ENCODE data around the gene UBE2E1. TPM values are rescaled to one million over a fixed set of nuclear protein-coding genes. Genes with fewer than 3 reads are reported as not detected.
"Not testable (repeated sequence)": the region's sequence is repeated elsewhere in the genome, so short reads cannot be mapped to it uniquely, and the experiment has no call there.

Gene UBE2E1
- total RNA-seq, 2 experiments from 2014 or later = 54.0 to 54.9 TPM

DNA sequence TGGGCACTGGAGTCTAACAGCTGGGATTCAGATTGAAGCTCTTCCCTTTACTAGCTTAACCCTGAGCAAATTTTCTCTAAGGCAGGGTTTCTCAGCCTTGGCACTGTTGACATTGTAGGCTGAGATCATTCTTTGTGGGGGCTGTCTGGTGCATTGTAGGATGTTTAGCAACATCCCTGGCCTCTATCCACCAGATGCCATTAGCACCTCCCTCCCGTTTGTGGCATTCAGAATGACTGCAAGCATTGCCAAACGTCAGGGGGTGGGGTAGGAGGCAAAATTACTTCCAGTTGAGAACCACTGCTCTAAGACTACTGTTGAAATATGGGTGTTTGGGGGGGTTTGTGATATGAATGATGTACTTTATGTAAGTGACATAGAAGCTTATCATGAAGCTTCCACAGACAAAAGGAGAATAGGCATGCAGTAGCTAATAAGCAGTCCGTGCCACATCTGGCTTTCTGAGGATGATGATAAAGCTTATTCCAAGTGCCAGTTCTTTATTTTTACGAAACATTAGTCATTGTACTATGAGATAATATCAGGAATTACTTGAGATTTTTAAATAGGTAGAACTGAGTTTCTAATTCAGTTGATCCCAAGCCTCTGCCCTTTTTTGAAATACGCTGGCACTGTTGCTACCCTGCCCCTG is 71.7 kb downstream of the UBE2E1 start:
- H3K4me3 Mint-ChIP-seq = no peak overlapping the region
- CTCF ChIA-PET = interaction anchor here (1.2 to 1.7 kb wide), 2 partner anchors 9 to 12 kb away, joined by 5 to 7 read pairs; no protein-coding TSS in a partner anchor
- H3K27ac Mint-ChIP-seq = no peak overlapping the region
- POLR2A ChIA-PET = interaction anchor here (0.9 kb wide), 1 partner anchor 39 kb away, joined by 3 read pairs; the partner anchor contains the start of genes NKIRAS1 and RPL15
- peaks cover 14% of the 10 kb centered on the region for H3K4me1 Mint-ChIP-seq (ENCODE audit: low read depth)
- no peaks in the 10 kb centered on the region for H3K27me3 Mint-ChIP-seq (ENCODE audit: low read depth)
- no peak for DNase-seq
- H3K9me3 Mint-ChIP-seq (ENCODE audit: insufficient read depth) = no peaks in the 10 kb centered on the region
- no peak for ATAC-seq
- H3K36me3 Mint-ChIP-seq (ENCODE audit: low read depth) = peaks cover 9% of the 10 kb centered on the region

DNA sequence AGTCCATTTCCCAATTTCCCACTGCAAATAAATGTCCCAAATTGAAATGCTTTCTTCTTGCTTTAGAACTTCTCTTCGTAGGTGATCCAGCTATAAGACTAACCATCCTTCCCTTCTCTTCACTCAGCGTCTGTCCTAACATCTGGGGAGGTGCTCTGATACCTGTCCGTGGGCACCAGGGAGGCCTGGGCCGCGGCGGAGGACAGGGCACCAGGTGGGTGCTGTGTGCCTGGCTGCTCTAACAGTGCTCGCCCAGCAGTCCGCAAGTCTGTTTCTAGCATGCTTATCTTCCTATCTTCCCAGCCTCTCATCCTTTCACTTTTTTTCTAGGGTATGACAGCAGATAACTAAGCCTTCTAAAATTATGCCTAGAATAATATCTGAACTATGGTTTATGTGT is 73.7 kb downstream of the UBE2E1 start:
- Mint-ChIP-seq H3K27ac (no peak overlapping the region), H3K4me1 (ENCODE audit: low read depth) (peaks cover 14% of the 10 kb centered on the region), H3K27me3 (ENCODE audit: low read depth) (no peaks in the 10 kb centered on the region), H3K4me3 (no peak overlapping the region), H3K9me3 (ENCODE audit: insufficient read depth) (no peaks in the 10 kb centered on the region), H3K36me3 (ENCODE audit: low read depth) (peaks cover 9% of the 10 kb centered on the region)
- CTCF ChIA-PET = no interaction called here
- DNase-seq = no peak
- no peak for ATAC-seq
- POLR2A ChIA-PET = interaction anchor here (2.3 kb wide), 1 partner anchor 37 kb away, joined by 8 read pairs; the partner anchor contains the start of genes NKIRAS1 and RPL15

DNA sequence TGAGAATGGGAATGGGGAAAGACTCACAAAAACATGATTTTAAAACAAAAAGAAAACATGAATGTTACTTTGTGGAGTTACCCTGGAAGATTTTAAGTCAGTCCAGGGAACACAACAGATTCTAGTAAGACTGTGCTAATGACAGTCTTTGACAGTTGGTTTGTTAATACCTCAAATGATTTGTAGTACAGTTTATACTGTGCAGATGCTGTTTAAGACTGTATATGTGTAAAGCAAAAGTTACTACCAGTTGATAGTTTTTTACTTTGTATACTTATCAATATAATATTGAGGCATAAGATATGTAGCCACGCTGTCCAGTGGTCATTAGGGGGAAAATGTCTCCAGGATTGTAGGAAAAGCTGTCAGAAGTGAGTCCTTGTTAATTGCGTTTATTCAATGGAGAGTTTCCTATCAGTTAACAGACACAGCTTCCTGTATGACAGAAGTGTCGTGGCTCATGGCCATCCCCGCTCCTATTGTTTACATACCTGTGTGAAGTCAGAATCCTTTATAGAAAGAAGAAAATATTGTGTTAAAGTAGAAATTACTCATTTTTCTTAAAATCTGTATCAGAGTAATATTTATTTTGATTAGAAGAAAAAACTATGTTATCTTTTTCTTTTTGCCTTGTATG is 75.1 kb downstream of the UBE2E1 start:
- Mint-ChIP-seq H3K36me3 (ENCODE audit: low read depth) (peaks cover 9% of the 10 kb centered on the region), H3K27ac (no peak overlapping the region), H3K4me3 (no peak overlapping the region), H3K27me3 (ENCODE audit: low read depth) (no peaks in the 10 kb centered on the region), H3K4me1 (ENCODE audit: low read depth) (peaks cover 14% of the 10 kb centered on the region), H3K9me3 (ENCODE audit: insufficient read depth) (no peaks in the 10 kb centered on the region)
- ATAC-seq (no peak), DNase-seq (no peak)
- ChIA-PET POLR2A (interaction anchor here (2.3 kb wide), 1 partner anchor 36 kb away, joined by 8 read pairs; the partner anchor contains the start of genes NKIRAS1 and RPL15), CTCF (no interaction called here)

DNA sequence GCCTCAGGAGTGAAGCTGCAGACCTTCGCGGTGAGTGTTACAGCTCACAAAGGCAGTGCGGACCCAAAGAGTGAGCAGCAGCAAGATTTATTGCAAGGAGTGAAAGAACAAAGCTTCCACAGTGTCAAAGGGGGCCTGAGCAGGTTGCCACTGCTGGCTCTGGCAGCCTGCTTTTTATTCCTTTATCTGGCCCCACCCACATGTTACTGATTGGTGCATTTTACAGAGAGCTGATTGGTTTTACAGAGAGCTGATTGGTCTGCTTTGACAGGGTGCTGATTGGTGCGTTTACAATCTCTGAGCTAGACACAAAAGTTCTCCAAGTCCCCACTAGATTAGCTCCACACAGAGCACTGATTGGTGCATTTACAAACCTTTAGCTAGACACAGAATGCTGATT is 76.2 kb downstream of the UBE2E1 start:
- H3K36me3 Mint-ChIP-seq (ENCODE audit: low read depth); H3K27me3 Mint-ChIP-seq (ENCODE audit: low read depth); H3K9me3 Mint-ChIP-seq (ENCODE audit: insufficient read depth); CTCF ChIA-PET; ATAC-seq; DNase-seq: not testable (repeated sequence)
- POLR2A ChIA-PET = interaction anchor here (0.6 to 2.3 kb wide), 3 partner anchors 35 to 48 kb away, joined by 3 to 8 read pairs (median 3); partner anchors contain the start of genes NKIRAS1 and RPL15
- H3K4me1 Mint-ChIP-seq (ENCODE audit: low read depth) = peaks cover 14% of the 10 kb centered on the region
- H3K4me3 Mint-ChIP-seq = peak overlapping the region; percentile 17
- peak overlapping the region; percentile 19 for H3K27ac Mint-ChIP-seq

DNA sequence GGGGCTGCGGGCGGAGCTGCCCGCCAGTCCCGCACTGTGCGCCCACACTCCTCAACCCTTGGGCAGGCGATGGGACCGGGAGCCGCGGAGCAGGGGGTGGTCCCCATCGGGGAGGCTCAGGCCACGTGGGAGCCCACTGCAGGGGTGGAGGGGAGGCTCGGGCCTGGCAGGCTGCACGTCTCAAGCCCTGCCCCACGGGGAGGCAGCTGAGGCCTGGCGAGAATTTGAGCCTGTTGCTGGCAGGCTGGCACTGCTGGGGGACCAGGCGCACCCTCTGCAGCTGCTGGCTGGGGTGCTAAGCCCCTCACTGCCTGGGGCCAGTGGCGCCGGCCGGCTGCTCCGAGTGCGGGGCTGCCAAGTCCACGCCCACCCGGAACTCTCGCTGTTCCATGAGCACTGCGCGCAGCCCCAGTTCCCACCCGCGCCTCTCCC is 76.7 kb downstream of the UBE2E1 start:
- H3K9me3 Mint-ChIP-seq (ENCODE audit: insufficient read depth) = no peaks in the 10 kb centered on the region
- H3K27me3 Mint-ChIP-seq (ENCODE audit: low read depth) = no peaks in the 10 kb centered on the region
- ChIA-PET CTCF (no interaction called here), POLR2A (interaction anchor here (1.3 kb wide), 1 partner anchor 34 kb away, joined by 3 read pairs; the partner anchor contains the start of genes NKIRAS1 and RPL15)
- no peak for ATAC-seq
- H3K27ac Mint-ChIP-seq = no peak overlapping the region
- no peak overlapping the region for H3K4me3 Mint-ChIP-seq
- DNase-seq = no peak
- peaks cover 14% of the 10 kb centered on the region for H3K4me1 Mint-ChIP-seq (ENCODE audit: low read depth)
- H3K36me3 Mint-ChIP-seq (ENCODE audit: low read depth) = peaks cover 9% of the 10 kb centered on the region

DNA sequence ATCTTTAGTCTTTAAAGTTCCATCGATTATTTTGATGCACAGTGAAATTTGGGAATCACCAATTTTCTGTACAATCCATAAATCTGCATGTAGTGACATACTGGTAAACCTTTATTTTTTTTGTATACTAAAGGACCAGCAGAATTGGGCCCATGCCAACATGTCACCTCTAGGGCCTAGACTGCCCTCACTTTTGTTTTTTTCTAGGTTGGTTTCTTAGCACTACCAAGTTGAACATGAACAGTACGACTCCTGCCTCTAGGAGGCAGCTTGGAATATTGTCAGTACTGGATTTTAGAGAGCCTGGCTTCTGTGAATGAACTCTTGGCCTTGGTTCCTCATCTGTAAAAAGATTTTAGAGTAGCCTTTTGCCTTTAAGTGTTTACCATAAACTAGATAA is 78.7 kb downstream of the UBE2E1 start:
- Mint-ChIP-seq H3K4me1 (ENCODE audit: low read depth) (peaks cover 14% of the 10 kb centered on the region), H3K27me3 (ENCODE audit: low read depth) (no peaks in the 10 kb centered on the region), H3K4me3 (no peak overlapping the region), H3K9me3 (ENCODE audit: insufficient read depth) (no peaks in the 10 kb centered on the region), H3K27ac (no peak overlapping the region), H3K36me3 (ENCODE audit: low read depth) (peaks cover 9% of the 10 kb centered on the region)
- ATAC-seq = no peak
- DNase-seq = no peak
- ChIA-PET CTCF (interaction anchor here (1.3 kb wide), 1 partner anchor 50 kb away, joined by 3 read pairs; no protein-coding TSS in a partner anchor), POLR2A (interaction anchor here (1.8 kb wide), 1 partner anchor 33 kb away, joined by 10 read pairs; the partner anchor contains the start of genes NKIRAS1 and RPL15)

DNA sequence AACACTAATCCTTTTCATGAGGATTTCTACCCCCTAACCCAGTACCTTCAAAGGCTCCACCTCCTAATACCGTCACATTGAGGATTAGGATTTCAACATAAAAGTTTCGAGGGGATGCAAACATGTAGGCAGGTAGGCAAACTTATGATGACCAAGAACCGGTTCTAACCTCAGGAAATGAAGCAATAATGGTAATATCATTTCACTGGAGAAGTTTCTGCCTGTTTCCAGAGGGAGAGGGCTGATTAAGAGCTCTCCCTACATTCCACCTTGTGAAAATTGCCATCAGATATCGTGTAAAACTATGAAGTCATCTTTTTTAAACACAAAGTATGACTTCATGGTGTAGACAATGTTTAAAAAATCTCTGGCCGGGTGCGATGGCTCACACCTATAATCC is 79.5 kb downstream of the UBE2E1 start:
- peaks cover 11% of the 10 kb centered on the region for H3K36me3 Mint-ChIP-seq (ENCODE audit: low read depth)
- H3K9me3 Mint-ChIP-seq (ENCODE audit: insufficient read depth) = no peaks in the 10 kb centered on the region
- H3K4me1 Mint-ChIP-seq (ENCODE audit: low read depth) = peaks cover 14% of the 10 kb centered on the region
- POLR2A ChIA-PET = interaction anchor here (1.8 kb wide), 1 partner anchor 32 kb away, joined by 10 read pairs; the partner anchor contains the start of genes NKIRAS1 and RPL15
- H3K4me3 Mint-ChIP-seq = no peak overlapping the region
- ATAC-seq (no peak), DNase-seq (no peak)
- H3K27ac Mint-ChIP-seq = no peak overlapping the region
- CTCF ChIA-PET = interaction anchor here (1.3 kb wide), 1 partner anchor 51 kb away, joined by 3 read pairs; no protein-coding TSS in a partner anchor
- H3K27me3 Mint-ChIP-seq (ENCODE audit: low read depth) = no peaks in the 10 kb centered on the region

DNA sequence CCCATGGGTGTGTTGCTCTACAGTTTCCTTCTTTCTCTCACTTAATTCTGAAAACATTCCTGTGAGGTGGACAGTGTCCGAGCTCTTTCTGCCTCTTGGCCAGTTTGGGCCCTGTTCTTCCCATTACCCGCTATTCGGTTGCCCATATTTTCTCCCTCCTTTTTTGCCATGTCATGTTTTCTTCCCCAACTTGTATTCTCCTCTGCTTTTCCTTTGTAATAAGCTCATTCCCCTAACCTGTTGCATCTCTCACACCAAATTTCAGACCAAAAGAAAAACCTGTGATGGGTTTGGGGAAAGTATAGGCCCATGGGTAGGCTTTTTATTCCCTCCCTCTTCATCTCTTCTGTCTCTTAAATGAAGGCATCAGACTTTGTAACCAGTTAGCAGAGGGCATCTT is 80.6 kb downstream of the UBE2E1 start:
- H3K27me3 Mint-ChIP-seq (ENCODE audit: low read depth) = no peaks in the 10 kb centered on the region
- CTCF ChIA-PET = interaction anchor here (1.8 kb wide), 1 partner anchor 9 kb away, joined by 5 read pairs; no protein-coding TSS in a partner anchor
- no peak overlapping the region for H3K4me3 Mint-ChIP-seq
- H3K27ac Mint-ChIP-seq = no peak overlapping the region
- no peak for DNase-seq
- ATAC-seq = no peak
- peaks cover 10% of the 10 kb centered on the region for H3K36me3 Mint-ChIP-seq (ENCODE audit: low read depth)
- POLR2A ChIA-PET = no interaction called here
- H3K9me3 Mint-ChIP-seq (ENCODE audit: insufficient read depth) = no peaks in the 10 kb centered on the region
- H3K4me1 Mint-ChIP-seq (ENCODE audit: low read depth) = peaks cover 9% of the 10 kb centered on the region

DNA sequence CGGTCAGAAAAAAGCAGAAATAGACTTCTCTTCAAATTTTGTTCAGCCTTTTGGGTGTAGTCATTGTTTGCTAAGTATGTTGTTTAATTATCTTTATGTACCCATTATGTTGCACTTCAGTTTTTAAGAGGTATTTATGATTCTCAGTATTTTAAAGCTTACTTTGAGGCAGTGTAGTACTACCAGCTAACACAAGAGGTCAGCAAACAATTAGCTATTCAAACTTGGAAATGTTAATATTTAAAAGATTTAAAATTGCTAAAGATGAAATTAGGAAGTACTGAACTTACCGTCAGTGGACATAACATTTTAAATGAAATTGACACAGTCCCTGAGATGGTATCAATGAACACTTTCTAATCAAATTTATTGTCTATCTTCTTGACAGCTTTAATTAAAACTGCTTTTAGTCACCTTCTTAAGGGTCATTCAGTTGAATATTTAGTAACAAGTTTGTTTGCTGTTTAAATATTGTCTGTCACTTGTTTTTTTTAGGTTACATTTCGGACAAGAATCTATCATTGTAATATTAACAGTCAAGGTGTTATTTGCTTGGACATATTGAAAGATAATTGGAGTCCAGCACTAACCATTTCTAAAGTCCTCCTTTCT is 83.0 kb downstream of the UBE2E1 start:
- CTCF ChIA-PET = interaction anchor here (0.7 to 1.9 kb wide), 30 partner anchors 10 to 351 kb away, joined by 3 to 11 read pairs (median 4); partner anchors contain the start of genes NKIRAS1 and RPL15
- ATAC-seq (no peak), DNase-seq (no peak)
- Mint-ChIP-seq H3K9me3 (ENCODE audit: insufficient read depth) (no peaks in the 10 kb centered on the region), H3K36me3 (ENCODE audit: low read depth) (peaks cover 7% of the 10 kb centered on the region), H3K27ac (no peak overlapping the region), H3K4me1 (ENCODE audit: low read depth) (no peaks in the 10 kb centered on the region), H3K4me3 (no peak overlapping the region), H3K27me3 (ENCODE audit: low read depth) (no peaks in the 10 kb centered on the region)
- POLR2A ChIA-PET = interaction anchor here (0.6 to 1.1 kb wide), 5 partner anchors 28 to 261 kb away, joined by 3 to 9 read pairs (median 3); partner anchors contain the start of genes NKIRAS1 and RPL15

DNA sequence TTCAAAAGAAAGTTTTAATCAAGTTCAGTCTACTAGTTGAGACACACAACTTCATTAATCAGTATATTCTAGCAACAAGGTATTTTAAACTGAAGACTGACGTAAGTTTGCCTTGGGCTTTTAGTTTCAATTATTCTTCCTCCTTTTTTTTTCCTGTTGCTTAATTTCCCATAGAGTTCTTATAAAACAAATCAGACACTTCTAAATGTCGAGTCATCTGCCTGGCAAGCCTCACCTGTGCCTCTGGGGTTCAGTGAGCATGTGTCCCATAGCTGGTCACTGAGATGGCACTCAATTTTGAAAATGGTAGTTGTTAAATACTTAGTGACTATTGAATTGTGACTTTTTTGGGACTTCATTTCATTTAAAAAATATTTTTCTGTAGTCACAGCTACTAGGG is 83.6 kb downstream of the UBE2E1 start:
- Mint-ChIP-seq H3K27ac (no peak overlapping the region), H3K4me1 (ENCODE audit: low read depth) (no peaks in the 10 kb centered on the region), H3K27me3 (ENCODE audit: low read depth) (no peaks in the 10 kb centered on the region), H3K4me3 (no peak overlapping the region), H3K36me3 (ENCODE audit: low read depth) (peaks cover 7% of the 10 kb centered on the region), H3K9me3 (ENCODE audit: insufficient read depth) (no peaks in the 10 kb centered on the region)
- CTCF ChIA-PET = interaction anchor here (1.0 to 2.2 kb wide), 15 partner anchors 9 to 350 kb away, joined by 3 to 10 read pairs (median 4); partner anchors contain the start of genes NKIRAS1 and RPL15
- POLR2A ChIA-PET = interaction anchor here (0.7 to 6.5 kb wide), 2 partner anchors 28 to 30 kb away, joined by 3 to 28 read pairs; partner anchors contain the start of genes NKIRAS1 and RPL15
- ATAC-seq (no peak), DNase-seq (no peak)

DNA sequence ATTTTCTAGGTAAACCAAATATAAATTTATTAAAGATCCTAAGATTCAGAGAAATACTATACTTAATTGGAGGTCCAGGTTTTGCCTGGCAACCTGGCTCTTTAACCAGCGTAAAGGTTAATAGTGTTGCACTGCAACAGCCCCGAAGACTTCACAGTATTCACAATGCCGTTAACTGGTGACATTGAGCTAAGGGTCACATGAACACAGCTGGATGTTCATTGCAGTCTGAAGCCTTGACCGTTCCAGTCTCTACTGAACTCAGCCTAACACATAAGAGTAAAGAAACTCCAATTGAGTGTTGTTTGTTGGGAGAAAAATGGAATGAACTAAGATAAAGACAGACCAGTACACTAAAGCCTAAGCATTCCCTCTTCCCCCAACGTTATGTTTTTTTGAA is 84.2 kb downstream of the UBE2E1 start:
- ChIA-PET CTCF (interaction anchor here (0.7 to 2.2 kb wide), 4 partner anchors 11 to 53 kb away, joined by 3 to 9 read pairs (median 6); no protein-coding TSS in a partner anchor), POLR2A (interaction anchor here (6.5 kb wide), 1 partner anchor 27 kb away, joined by 28 read pairs; the partner anchor contains the start of genes NKIRAS1 and RPL15)
- Mint-ChIP-seq H3K9me3 (ENCODE audit: insufficient read depth) (no peaks in the 10 kb centered on the region), H3K4me1 (ENCODE audit: low read depth) (no peaks in the 10 kb centered on the region), H3K27me3 (ENCODE audit: low read depth) (no peaks in the 10 kb centered on the region), H3K36me3 (ENCODE audit: low read depth) (peaks cover 7% of the 10 kb centered on the region), H3K4me3 (no peak overlapping the region), H3K27ac (no peak overlapping the region)
- no peak for ATAC-seq
- DNase-seq = no peak
